Islet of Langerhans (tissue), 1 donor: ENCODE data around the gene PLEKHB2.
"Not testable (repeated sequence)": the region's sequence is repeated elsewhere in the genome, so short reads cannot be mapped to it uniquely, and the experiment has no call there.

ENCODE experiments used
- FAIRE-seq: peaks from one replicate; lab custom pipeline; 2011; peaks lifted over from hg19 to GRCh38; lab: Jason Lieb, UNC

Gene PLEKHB2

GRCh38 chr2:131143803-131144202 lies 38.7 kb downstream of the PLEKHB2 start:
- FAIRE-seq = no peak

DNA sequence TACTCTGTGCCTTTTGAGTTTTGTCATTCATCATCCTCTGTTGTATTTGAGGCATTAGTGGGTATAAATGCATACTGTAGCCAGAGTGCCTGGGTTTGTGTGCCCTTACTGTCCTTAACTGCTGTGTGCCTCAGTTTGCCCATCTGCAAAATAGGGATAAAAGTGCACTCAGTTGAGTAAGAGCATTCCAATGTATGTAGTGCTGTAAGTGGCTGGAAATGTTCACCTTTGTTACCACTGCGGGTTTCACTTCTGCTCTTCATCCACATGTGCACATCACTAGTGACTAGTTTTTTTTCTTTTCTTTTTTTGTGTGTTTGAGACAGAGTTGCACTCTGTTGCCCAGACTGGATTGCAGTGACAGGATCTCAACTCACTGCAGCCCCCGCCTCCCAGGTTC lies 39.9 kb downstream of the PLEKHB2 start:
- no peak for FAIRE-seq

DNA sequence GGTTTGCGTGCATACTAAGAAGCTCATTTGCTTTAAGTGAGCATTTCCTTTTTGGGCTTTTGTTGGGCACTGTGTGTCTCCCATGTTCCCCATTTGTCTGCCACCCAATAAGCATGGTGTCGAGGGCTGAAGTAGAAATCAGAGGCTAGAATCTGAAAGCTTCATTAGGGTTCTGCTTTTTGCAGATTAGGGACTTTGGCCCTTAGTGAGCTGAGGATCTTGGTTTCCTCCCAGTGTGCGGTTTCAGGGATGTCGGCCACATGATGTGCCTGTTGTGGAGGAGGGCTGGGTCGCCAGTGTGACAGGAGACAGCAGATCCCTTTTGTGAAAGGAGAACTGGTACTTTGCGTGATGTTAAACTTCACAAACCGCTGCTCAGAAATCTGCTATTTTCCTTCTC lies 41.1 kb downstream of the PLEKHB2 start:
- FAIRE-seq = no peak

- FAIRE-seq = no peak
These were observed 41.6 kb downstream of the PLEKHB2 start for GRCh38 chr2:131146749-131147148.

GRCh38 chr2:131148426-131148825 lies 43.3 kb downstream of the PLEKHB2 start:
- peak; percentile 27 for FAIRE-seq

DNA sequence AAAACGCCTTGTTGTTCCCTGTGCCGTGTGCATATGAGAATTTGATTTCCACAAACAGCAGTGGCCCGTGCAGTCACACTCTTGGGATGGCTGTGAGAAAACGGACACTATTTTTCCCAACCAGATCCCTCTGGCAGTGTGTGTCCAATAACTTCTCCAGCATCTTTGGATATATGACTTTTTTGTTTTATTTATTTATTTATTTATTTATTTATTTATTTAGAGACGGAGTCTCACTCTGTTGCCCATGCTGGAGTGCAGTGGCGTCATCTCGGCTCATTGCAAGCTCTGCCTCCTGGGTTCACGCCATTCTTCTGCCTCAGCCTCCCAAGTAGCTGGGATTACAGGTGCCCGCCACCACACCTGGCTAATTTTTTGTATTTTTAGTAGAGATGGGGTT lies 45.0 kb downstream of the PLEKHB2 start:
- FAIRE-seq = not testable (repeated sequence)

DNA sequence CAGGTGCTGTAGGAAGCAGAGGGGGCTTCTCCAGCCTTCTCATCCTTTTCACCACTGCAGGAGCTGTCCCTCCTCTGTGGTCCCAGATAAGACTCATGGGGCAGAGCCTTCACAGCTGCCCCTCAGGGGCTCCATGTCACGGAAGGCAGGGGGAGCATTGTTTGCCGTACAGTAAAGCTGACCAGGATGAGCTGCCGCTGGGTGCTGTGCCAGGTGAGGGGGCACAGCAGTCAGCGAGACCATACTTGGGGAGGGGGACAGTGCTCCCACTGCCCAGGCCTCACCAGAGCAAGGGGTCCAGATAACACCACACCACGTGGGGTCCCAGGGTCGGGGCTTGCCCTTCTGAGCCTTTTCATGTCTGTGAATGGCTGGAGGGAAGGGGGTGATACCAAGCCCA lies 46.3 kb downstream of the PLEKHB2 start:
- no peak for FAIRE-seq

GRCh38 chr2:131152074-131152473 lies 46.9 kb downstream of the PLEKHB2 start:
- FAIRE-seq = no peak

DNA sequence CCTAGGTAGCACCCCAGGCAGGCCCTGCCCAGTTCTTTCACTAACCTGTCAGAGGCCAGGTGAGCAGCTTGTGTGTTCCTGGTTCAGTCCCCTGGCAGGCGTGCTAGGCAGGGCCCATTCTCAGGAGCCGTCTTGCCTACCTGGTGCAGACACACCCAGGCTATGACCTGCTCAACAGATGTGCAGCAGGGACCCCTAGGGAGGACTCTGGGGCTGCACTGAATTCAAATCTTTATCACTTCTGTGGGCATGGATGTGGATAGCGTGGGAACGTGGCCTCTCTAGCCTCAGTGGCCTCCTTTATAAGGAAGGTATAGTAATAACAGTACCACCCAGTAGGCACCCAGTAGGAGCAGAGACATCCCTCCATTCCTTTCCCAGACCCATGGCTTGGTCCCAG lies 48.4 kb downstream of the PLEKHB2 start:
- no peak for FAIRE-seq

GRCh38 chr2:131154071-131154531 lies 49.0 kb downstream of the PLEKHB2 start:
- no peak for FAIRE-seq

DNA sequence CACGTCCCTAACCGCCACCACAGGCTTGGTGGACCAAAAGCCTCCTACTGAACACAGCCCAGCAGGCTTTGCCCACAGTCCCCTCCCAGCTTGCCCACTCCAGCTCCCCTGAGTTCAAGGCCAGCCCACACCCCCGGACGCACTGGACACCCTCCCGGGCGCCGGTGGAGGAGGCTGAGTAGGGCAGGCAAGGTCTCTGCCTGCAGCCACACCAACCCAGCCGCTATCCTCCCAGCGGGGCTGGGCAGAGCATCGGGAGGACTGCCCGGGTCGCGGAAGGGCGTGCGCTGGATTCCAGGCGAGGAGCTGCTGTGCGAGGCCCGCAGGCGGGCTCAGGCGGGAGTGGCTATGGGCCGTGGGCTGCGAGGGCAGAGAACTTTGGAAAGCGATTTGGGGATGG lies 49.5 kb downstream of the PLEKHB2 start:
- no peak for FAIRE-seq

- FAIRE-seq = no peak
These were observed 50.2 kb downstream of the PLEKHB2 start for GRCh38 chr2:131155208-131155855.

- FAIRE-seq = no peak
These were observed 51.5 kb downstream of the PLEKHB2 start for GRCh38 chr2:131156452-131157149.

GRCh38 chr2:131165562-131165961 lies 60.4 kb downstream of the PLEKHB2 start:
- FAIRE-seq = not testable (repeated sequence)

GRCh38 chr2:131168538-131168937 lies 63.4 kb downstream of the PLEKHB2 start:
- no peak for FAIRE-seq

GRCh38 chr2:131178050-131178449 lies 72.9 kb downstream of the PLEKHB2 start:
- not testable (repeated sequence) for FAIRE-seq

DNA sequence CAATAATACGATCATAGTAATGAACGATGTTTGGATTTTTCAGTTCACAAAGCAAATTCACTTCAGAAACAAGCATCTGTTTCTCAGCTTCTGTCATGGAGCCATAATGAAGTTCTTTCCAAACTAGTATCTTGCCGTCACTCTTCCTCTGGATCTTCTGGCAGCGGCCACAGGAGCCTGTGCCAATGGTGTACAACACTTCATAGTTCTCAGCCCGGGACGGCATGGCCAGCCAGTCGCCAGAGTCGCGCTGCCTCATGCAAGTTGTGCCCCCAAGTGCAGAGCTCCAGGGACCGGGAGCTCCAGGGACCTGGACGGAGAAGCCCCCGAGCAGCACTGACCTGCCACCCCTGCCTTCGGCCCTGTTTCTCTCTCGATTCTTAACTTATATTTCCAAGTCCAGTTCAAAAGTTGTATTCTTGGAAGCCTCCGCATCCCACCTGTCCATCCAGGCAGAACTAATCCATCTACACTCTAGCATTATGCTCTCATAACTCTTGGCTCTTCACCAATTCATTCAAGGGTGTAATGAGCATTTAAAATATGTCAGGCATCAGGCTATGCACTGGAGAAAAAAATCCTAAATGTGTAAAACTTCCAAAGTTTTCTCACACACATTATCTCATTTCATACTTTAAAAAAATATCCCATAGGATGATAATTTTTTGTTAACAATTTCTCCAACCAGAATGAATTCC lies 73.7 kb downstream of the PLEKHB2 start:
- FAIRE-seq = not testable (repeated sequence)

- not testable (repeated sequence) for FAIRE-seq
These were observed 76.3 kb downstream of the PLEKHB2 start for GRCh38 chr2:131181451-131181850.

- not testable (repeated sequence) for FAIRE-seq
These were observed 88.3 kb downstream of the PLEKHB2 start for GRCh38 chr2:131193421-131193820.

- not testable (repeated sequence) for FAIRE-seq
These were observed 91.0 kb downstream of the PLEKHB2 start for GRCh38 chr2:131196186-131196585.
